Transverse colon (tissue), 4 donors: Measurements from ENCODE around the gene HHATL. TPM values are rescaled to one million over a fixed set of nuclear protein-coding genes. Genes with fewer than 3 reads are reported as not detected.
A peak's percentile ranks its signal among the peaks of the same experiment; 100 is the strongest.

Source experiments
- DNase-seq: peaks from one replicate; pipeline ENCODE4 v3.0.0-alpha.2; 2019
- H3K27ac ChIP-seq, 4 donors: fragments of 200-600 bp; sonication (generic); 2 replicates each; pipeline ENCODE4 v1.5.1; 2016 to 2018; ENCODE audit warnings: inconsistent platforms in 4 of 4
- H3K27me3 ChIP-seq: fragments of 200-600 bp; sonication (generic); 2 replicates; pipeline ENCODE4 v1.5.1; 2017; ENCODE audit warnings: inconsistent platforms
- H3K36me3 ChIP-seq, 4 donors: fragments of 200-600 bp; sonication (generic); 2 replicates each; pipeline ENCODE4 v1.5.1; 2017 to 2019; ENCODE audit warnings: inconsistent platforms in 4 of 4
- H3K4me1 ChIP-seq, 4 donors: fragments of 200-600 bp; sonication (generic); 2 replicates each; pipeline ENCODE4 v1.5.1; 2017 to 2020; ENCODE audit warnings: inconsistent platforms in 4 of 4
- H3K4me3 ChIP-seq, 4 donors: fragments of 200-600 bp; sonication (generic); 1 replicate in 1 of 4; 2 replicates in 3 of 4; pipeline versions ENCODE4 v1.5.1 to v1.6.1; 2017 to 2019; ENCODE audit warnings: inconsistent platforms in 4 of 4
- H3K9me3 ChIP-seq, 2 donors: fragments of 200-600 bp; sonication (generic); 2 replicates each; pipeline ENCODE4 v1.5.1; 2017 to 2019; ENCODE audit warnings: inconsistent platforms in 2 of 2
- CTCF ChIP-seq, 5 experiments: fragments of 200-600 bp in 3 of 5; fragments of 450-650 bp in 2 of 5; sonication (generic) in 3 of 5; IDR thresholded peaks; 1 replicate in 2 of 5; 2 replicates in 3 of 5; pipeline ENCODE4 v1.5.1; 2016 to 2017; ENCODE audit warnings: antibody characterized with exemption in 5 of 5, inconsistent platforms in 3 of 5, mild to moderate bottlenecking in 2 of 5, moderate library complexity in 1 of 5
- EP300 ChIP-seq: sonication (generic); formaldehyde crosslinking; IDR thresholded peaks from one replicate; pipeline ENCODE4 v1.6.1; 2017; ENCODE audit warnings: antibody characterized with exemption, low read depth
- POLR2A ChIP-seq: fragments of 450-650 bp; IDR thresholded peaks from one replicate; pipeline ENCODE4 v1.6.1; 2016; ENCODE audit warnings: antibody characterized with exemption, mild to moderate bottlenecking, moderate library complexity
- POLR2AphosphoS5 ChIP-seq, 3 donors: sonication (generic); formaldehyde crosslinking; IDR thresholded peaks; one replicate each; pipeline ENCODE4 v1.6.1; 2016; ENCODE audit warnings: antibody characterized with exemption in 3 of 3
- WGBS, 2 donors: methylation state at CpG; one replicate each; pipeline ENCODE4 v1.1.5; 2018; ENCODE audit warnings: low coverage in 1 of 2; 5-methylcytosine and 5-hydroxymethylcytosine counted together
- in situ Hi-C, 4 donors: fragments of 200-750 bp; cut with MboI; loops; one replicate each; pipeline versions ENCODE4 v1.15.0 to v1.15.1; 2017; ENCODE audit warnings: low sequenced_read_pairs in 3 of 4, low pct_ligation_motif_present in 1 of 4, low pct_unique_long_range_greater_than_20kb in 1 of 4
- intact Hi-C: fragments of 100-400 bp; cut with DNase I; formaldehyde crosslinking; loops from one replicate; pipeline ENCODE4 v1.15.1; 2023; ENCODE audit warnings: low total_unique reads
- total RNA-seq, 4 donors: library from RNA; depleted of rRNA; stranded (reverse); fragments of >200 nt; gene quantifications; one replicate each; pipeline ENCODE4 v1.1.0, GENCODE V29; 2016

Gene HHATL
- total RNA-seq, 4 donors from 2014 or later, result 0.27 TPM; not detected in 3

GRCh38 chr3:42667096-42667522, 35.5 kb downstream of the HHATL start:
- Histone ChIP-seq H3K9me3 (no peaks in the 10 kb centered on the region), H3K4me1 (peaks cover 0 to 17% (median 3%) of the 10 kb centered on the region in 4 donors), H3K27me3 (no peaks in the 10 kb centered on the region), H3K4me3 (no peak overlapping the region), H3K36me3 (no peaks in the 10 kb centered on the region), H3K27ac (no peak overlapping the region)
- 55 to 60% methylated on average over 1 to 7 of the region's 7 CpGs for WGBS, 2 donors
- intact Hi-C loops (no loop called here), in situ Hi-C loops (no loop called here)
- TF ChIP-seq EP300, result no peak
- no peak for TF ChIP-seq POLR2A
- TF ChIP-seq POLR2AphosphoS5 (IDR thresholded peaks at IDR 0.05), result no peak
- no peak for TF ChIP-seq CTCF (IDR thresholded peaks at IDR 0.05)
- no peak for DNase-seq

GRCh38 chr3:42666577-42666998, 36.0 kb downstream of the HHATL start:
- TF ChIP-seq CTCF (IDR thresholded peaks at IDR 0.05) (no peak), POLR2A (no peak), POLR2AphosphoS5 (IDR thresholded peaks at IDR 0.05) (no peak), EP300 (no peak)
- intact Hi-C loops (no loop called here), in situ Hi-C loops (no loop called here)
- Histone ChIP-seq H3K4me3 (no peak overlapping the region), H3K27ac (peak overlapping the region in 1 of 4 donors; percentile 8), H3K27me3 (no peaks in the 10 kb centered on the region), H3K4me1 (peaks cover 0 to 17% (median 3%) of the 10 kb centered on the region in 4 donors), H3K9me3 (no peaks in the 10 kb centered on the region), H3K36me3 (no peaks in the 10 kb centered on the region)
- no peak for DNase-seq
- WGBS, 2 donors, result 66% methylated on average over 4 of the region's 4 CpGs; no CpG with 5 or more reads in 1 of the 2 donors

DNA sequence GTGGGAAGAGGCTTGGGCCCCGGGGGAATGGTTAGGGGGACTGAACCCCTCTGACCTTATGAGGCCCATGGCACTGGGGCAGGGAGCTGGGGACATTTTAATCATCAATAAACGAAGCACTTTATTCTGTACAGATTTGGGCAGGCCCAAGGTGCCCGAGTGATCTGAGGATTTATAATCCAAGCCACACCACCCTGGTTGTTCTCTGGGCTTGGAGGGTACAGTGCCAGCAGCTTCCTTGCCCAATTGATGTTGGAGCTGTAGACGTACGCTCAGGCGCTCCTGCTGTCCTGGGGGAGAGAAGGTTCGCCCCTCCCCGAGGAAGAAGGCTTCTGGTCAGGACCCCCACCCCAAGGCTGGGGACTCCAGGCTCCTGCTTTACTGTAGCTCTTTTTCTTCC, 36.6 kb downstream of the HHATL start:
- 67% methylated on average over 8 of the region's 8 CpGs; no CpG with 5 or more reads in 1 of the 2 donors for WGBS, 2 donors
- H3K36me3 ChIP-seq, result no peaks in the 10 kb centered on the region
- TF ChIP-seq CTCF (IDR thresholded peaks at IDR 0.05), result no peak
- TF ChIP-seq POLR2AphosphoS5 (IDR thresholded peaks at IDR 0.05), result no peak
- TF ChIP-seq EP300, result no peak
- TF ChIP-seq POLR2A, result no peak
- no peaks in the 10 kb centered on the region for H3K27me3 ChIP-seq
- no peak overlapping the region for H3K4me3 ChIP-seq
- in situ Hi-C loops (no loop called here), intact Hi-C loops (no loop called here)
- H3K4me1 ChIP-seq, result peaks cover 0 to 17% (median 3%) of the 10 kb centered on the region in 4 donors
- no peak overlapping the region for H3K27ac ChIP-seq
- no peaks in the 10 kb centered on the region for H3K9me3 ChIP-seq
- DNase-seq, result no peak

GRCh38 chr3:42665050-42665878, 37.3 kb downstream of the HHATL start:
- TF ChIP-seq POLR2A (no peak), EP300 (no peak), POLR2AphosphoS5 (IDR thresholded peaks at IDR 0.05) (no peak), CTCF (IDR thresholded peaks at IDR 0.05) (no peak)
- Histone ChIP-seq H3K27ac (no peak overlapping the region), H3K4me3 (no peak overlapping the region), H3K27me3 (no peaks in the 10 kb centered on the region), H3K4me1 (peaks cover 0 to 17% (median 3%) of the 10 kb centered on the region in 4 donors), H3K9me3 (no peaks in the 10 kb centered on the region), H3K36me3 (no peaks in the 10 kb centered on the region)
- DNase-seq, result no peak
- intact Hi-C loops, result no loop called here
- WGBS, 2 donors, result 86% methylated on average over 15 of the region's 15 CpGs; no CpG with 5 or more reads in 1 of the 2 donors
- in situ Hi-C loops, result no loop called here
